Mesendoderm (in vitro differentiated cells): ENCODE results near the gene ATP8A2.

Experiments
- DNase-seq: peaks from one replicate; pipeline ENCODE4 v3.0.0; 2013
- H2AK5ac ChIP-seq: 2 replicates; pipeline ENCODE4 v1.6.1; 2013; ENCODE audit warnings: low read length, inconsistent platforms
- H2BK120ac ChIP-seq: 2 replicates; pipeline ENCODE4 v1.6.1; 2013; ENCODE audit warnings: low read depth, mild to moderate bottlenecking, low read length, moderate library complexity, mixed read lengths
- H2BK15ac ChIP-seq: replicated peaks from 2 replicates; pipeline ENCODE4 v1.6.1; 2013; ENCODE audit warnings: low read depth, mild to moderate bottlenecking, moderate library complexity
- H2BK5ac ChIP-seq: 2 replicates; pipeline ENCODE4 v1.6.1; 2013; ENCODE audit warnings: low read length, inconsistent platforms
- H3K18ac ChIP-seq: 2 replicates; pipeline ENCODE4 v1.6.1; 2013; ENCODE audit warnings: mild to moderate bottlenecking, low read length, mixed read lengths
- H3K23ac ChIP-seq: one replicate; pipeline ENCODE4 v1.6.1; 2013; ENCODE audit warnings: low read length
- H3K27ac ChIP-seq: 2 replicates; pipeline ENCODE4 v1.5.1; 2013; ENCODE audit warnings: low read depth, mild to moderate bottlenecking, inconsistent platforms, low read length, moderate library complexity
- H3K27me3 ChIP-seq: 2 replicates; pipeline ENCODE4 v1.6.1; 2013; ENCODE audit warnings: low read length, control low read depth, mild to moderate bottlenecking, inconsistent platforms; ENCODE audit not compliant: insufficient read depth, poor library complexity
- H3K36me3 ChIP-seq: 2 replicates; pipeline ENCODE4 v1.6.1; 2013; ENCODE audit warnings: low read length, inconsistent platforms; ENCODE audit not compliant: control insufficient read depth, insufficient read depth
- H3K4ac ChIP-seq: one replicate; pipeline ENCODE4 v1.6.1; 2013; ENCODE audit warnings: low read depth, mild to moderate bottlenecking, low read length, moderate library complexity
- H3K4me1 ChIP-seq: 2 replicates; pipeline ENCODE4 v1.6.1; 2013; ENCODE audit warnings: low read depth, low read length, inconsistent platforms; ENCODE audit not compliant: control insufficient read depth
- H3K4me2 ChIP-seq: 2 replicates; pipeline ENCODE4 v1.6.1; 2013; ENCODE audit warnings: low read length
- H3K4me3 ChIP-seq: 2 replicates; pipeline ENCODE4 v1.5.1; 2013; ENCODE audit warnings: mild to moderate bottlenecking, low read length
- H3K56ac ChIP-seq: one replicate; pipeline ENCODE4 v1.6.1; 2013; ENCODE audit warnings: low read length
- H3K79me1 ChIP-seq: 2 replicates; pipeline ENCODE4 v1.6.1; 2013; ENCODE audit warnings: low read length, inconsistent platforms
- H3K79me2 ChIP-seq: 2 replicates; pipeline ENCODE4 v1.6.1; 2013; ENCODE audit warnings: mild to moderate bottlenecking, low read length; ENCODE audit not compliant: control insufficient read depth, insufficient read depth
- H3K9ac ChIP-seq: 2 replicates; pipeline ENCODE4 v1.6.1; 2013; ENCODE audit warnings: low read length, inconsistent platforms
- H4K5ac ChIP-seq: one replicate; pipeline ENCODE4 v1.6.1; 2013; ENCODE audit warnings: low read length
- H4K8ac ChIP-seq: one replicate; pipeline ENCODE4 v1.6.1; 2013; ENCODE audit warnings: low read depth, mild to moderate bottlenecking, control low read depth, low read length, moderate library complexity
- WGBS: extraction: QIAGEN DNeasy Blood & Tissue Kit; methylation state at CpG from one replicate; pipeline ENCODE4 v1.1.7; 2013; ENCODE audit warnings: low lambda C conversion rate, missing lambda C conversion rate; ENCODE audit not compliant: insufficient coverage; ENCODE audit errors: extremely low coverage; 5-methylcytosine and 5-hydroxymethylcytosine counted together

ATP8A2 gene

DNA sequence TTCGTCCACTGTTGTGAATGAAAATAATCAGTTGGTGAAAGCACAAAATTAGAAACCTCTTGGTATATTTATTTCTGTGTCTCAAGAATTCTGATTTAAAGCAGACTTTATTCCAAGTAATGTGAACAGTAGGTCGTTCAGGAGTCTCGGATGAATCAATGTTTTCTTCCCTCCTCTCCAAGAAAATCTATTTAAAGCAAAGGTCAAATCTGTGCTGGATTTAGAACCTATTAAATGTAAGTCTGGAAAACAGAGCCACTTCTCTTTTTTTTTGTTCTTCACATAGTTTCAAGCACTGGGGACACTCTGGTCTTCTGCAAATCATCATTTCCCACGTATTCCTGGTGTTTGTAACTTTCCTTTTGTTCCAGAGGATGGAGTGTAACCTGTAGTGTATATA, 312.7 kb downstream of the ATP8A2 start:
- no CpG with 5 or more reads among the region's 4 CpGs for WGBS
- Histone ChIP-seq H3K4me1 (no peaks in the 10 kb centered on the region), H3K79me1 (no peaks in the 10 kb centered on the region)

GRCh38 chr13:25686831-25687470, 315.2 kb downstream of the ATP8A2 start:
- no CpG with 5 or more reads among the region's 9 CpGs for WGBS
- DNase-seq: no peak
- no peak overlapping the region for H3K27ac ChIP-seq

More for the DNA sequence above, 312.7 kb downstream of the ATP8A2 start:
- no peak overlapping the region for H4K8ac ChIP-seq
- H3K36me3 ChIP-seq: no peaks in the 10 kb centered on the region
- no peak overlapping the region for H3K18ac ChIP-seq
- H3K9ac ChIP-seq: no peak overlapping the region
- H3K4me3 ChIP-seq: no peak overlapping the region
- H3K27ac ChIP-seq: no peak overlapping the region
- no peak for DNase-seq
- no peak overlapping the region for H2BK15ac ChIP-seq
- no peak overlapping the region for H2BK120ac ChIP-seq
- no peak overlapping the region for H2BK5ac ChIP-seq
- no peak overlapping the region for H3K4ac ChIP-seq
- no peak overlapping the region for H3K56ac ChIP-seq
- no peaks in the 10 kb centered on the region for H3K27me3 ChIP-seq
- no peak overlapping the region for H3K23ac ChIP-seq
- no peaks in the 10 kb centered on the region for H3K79me2 ChIP-seq
- H3K4me2 ChIP-seq: no peak overlapping the region
- H2AK5ac ChIP-seq: no peak overlapping the region
- H4K5ac ChIP-seq: no peak overlapping the region

GRCh38 chr13:25687471-25688225, 315.9 kb downstream of the ATP8A2 start:
- no peak for DNase-seq

More at GRCh38 chr13:25686831-25687470, 315.2 kb downstream of the ATP8A2 start:
- H3K23ac ChIP-seq: no peak overlapping the region
- H2AK5ac ChIP-seq: no peak overlapping the region
- no peaks in the 10 kb centered on the region for H3K79me1 ChIP-seq
- no peak overlapping the region for H3K4me3 ChIP-seq
- H2BK15ac ChIP-seq: no peak overlapping the region
- H4K5ac ChIP-seq: no peak overlapping the region
- no peak overlapping the region for H3K9ac ChIP-seq
- H3K4me1 ChIP-seq: no peaks in the 10 kb centered on the region
- H3K36me3 ChIP-seq: no peaks in the 10 kb centered on the region
- H3K27me3 ChIP-seq: no peaks in the 10 kb centered on the region
- H3K4ac ChIP-seq: no peak overlapping the region
- no peak overlapping the region for H2BK120ac ChIP-seq
- no peak overlapping the region for H3K56ac ChIP-seq
- H4K8ac ChIP-seq: no peak overlapping the region
- no peak overlapping the region for H3K18ac ChIP-seq
- no peak overlapping the region for H3K4me2 ChIP-seq
- no peaks in the 10 kb centered on the region for H3K79me2 ChIP-seq
- no peak overlapping the region for H2BK5ac ChIP-seq

GRCh38 chr13:25688536-25688935, 316.8 kb downstream of the ATP8A2 start:
- no CpG with 5 or more reads among the region's 5 CpGs for WGBS
- H3K27me3 ChIP-seq: no peaks in the 10 kb centered on the region
- H3K4me3 ChIP-seq: no peak overlapping the region
- no peak overlapping the region for H4K8ac ChIP-seq
- no peak overlapping the region for H3K18ac ChIP-seq
- H3K23ac ChIP-seq: no peak overlapping the region
- no peaks in the 10 kb centered on the region for H3K79me1 ChIP-seq
- DNase-seq: no peak
- no peaks in the 10 kb centered on the region for H3K36me3 ChIP-seq
- H2AK5ac ChIP-seq: no peak overlapping the region
- H3K4me1 ChIP-seq: no peaks in the 10 kb centered on the region
- H3K56ac ChIP-seq: no peak overlapping the region
- no peak overlapping the region for H2BK120ac ChIP-seq
- no peak overlapping the region for H2BK15ac ChIP-seq
- H3K9ac ChIP-seq: no peak overlapping the region
- no peak overlapping the region for H3K27ac ChIP-seq
- no peak overlapping the region for H3K4ac ChIP-seq
- H4K5ac ChIP-seq: no peak overlapping the region
- H3K4me2 ChIP-seq: no peak overlapping the region
- H3K79me2 ChIP-seq: no peaks in the 10 kb centered on the region
- no peak overlapping the region for H2BK5ac ChIP-seq

More at GRCh38 chr13:25687471-25688225, 315.9 kb downstream of the ATP8A2 start:
- H3K79me1 ChIP-seq: no peaks in the 10 kb centered on the region
- H4K5ac ChIP-seq: no peak overlapping the region
- no peak overlapping the region for H3K4me3 ChIP-seq
- no peak overlapping the region for H3K4me2 ChIP-seq
- no peak overlapping the region for H3K4ac ChIP-seq
- H3K27ac ChIP-seq: no peak overlapping the region
- no peak overlapping the region for H2BK15ac ChIP-seq
- no peak overlapping the region for H3K18ac ChIP-seq
- no CpG with 5 or more reads among the region's 9 CpGs for WGBS
- no peaks in the 10 kb centered on the region for H3K36me3 ChIP-seq
- no peak overlapping the region for H3K56ac ChIP-seq
- H3K27me3 ChIP-seq: no peaks in the 10 kb centered on the region
- no peaks in the 10 kb centered on the region for H3K4me1 ChIP-seq
- no peak overlapping the region for H2AK5ac ChIP-seq
- no peaks in the 10 kb centered on the region for H3K79me2 ChIP-seq
- no peak overlapping the region for H2BK5ac ChIP-seq
- no peak overlapping the region for H2BK120ac ChIP-seq
- H3K9ac ChIP-seq: no peak overlapping the region
- H4K8ac ChIP-seq: no peak overlapping the region
- H3K23ac ChIP-seq: no peak overlapping the region

- no peak overlapping the region for H2AK5ac ChIP-seq
- WGBS: no CpG with 5 or more reads among the region's 2 CpGs
These were observed 317.8 kb downstream of the ATP8A2 start for GRCh38 chr13:25689539-25689938.

More at GRCh38 chr13:25689539-25689938, 317.8 kb downstream of the ATP8A2 start:
- Histone ChIP-seq H4K8ac (no peak overlapping the region), H3K4me3 (no peak overlapping the region), H3K4me2 (no peak overlapping the region), H3K23ac (no peak overlapping the region), H3K27me3 (no peaks in the 10 kb centered on the region), H3K79me2 (no peaks in the 10 kb centered on the region), H4K5ac (no peak overlapping the region), H3K4ac (no peak overlapping the region), H3K4me1 (no peaks in the 10 kb centered on the region), H3K56ac (no peak overlapping the region), H3K36me3 (no peaks in the 10 kb centered on the region), H3K79me1 (no peaks in the 10 kb centered on the region), H2BK120ac (no peak overlapping the region), H3K18ac (no peak overlapping the region), H3K9ac (no peak overlapping the region), H2BK15ac (no peak overlapping the region), H2BK5ac (no peak overlapping the region), H3K27ac (no peak overlapping the region)
- DNase-seq: no peak
